T-helper 2 cell treated with Interferon-gamma antibody and Interleukin-4, amounts not matched to agents 100 ng/mL and 5 ng/mL, for 36 hours (primary cell): ENCODE data around the gene SELENOP. TPM values are rescaled to one million over a fixed set of nuclear protein-coding genes. Genes with fewer than 3 reads are reported as not detected.

Experiments
- intact Hi-C: fragments of 100-400 bp; cut with micrococcal nuclease; formaldehyde crosslinking; loops from one replicate; pipeline ENCODE4 v1.15.1; 2023
- total RNA-seq: library from RNA; stranded (reverse); gene quantifications from 2 replicates; pipeline ENCODE4 v1.2.3, GENCODE V29; 2022

The SELENOP gene
- total RNA-seq, 1 donor from 2014 or later, result 0.07 TPM

- intact Hi-C loops, result no loop called here
These were observed 13.1 kb downstream of the SELENOP start for GRCh38 chr5:42798284-42799240.

GRCh38 chr5:42791151-42791550, 20.5 kb downstream of the SELENOP start:
- intact Hi-C loops, result no loop called here

- intact Hi-C loops, result no loop called here
These were observed 23.8 kb downstream of the SELENOP start for GRCh38 chr5:42787845-42788244.

GRCh38 chr5:42787073-42787472, 24.6 kb downstream of the SELENOP start:
- intact Hi-C loops, result no loop called here

- intact Hi-C loops, result no loop called here
These were observed 25.9 kb downstream of the SELENOP start for GRCh38 chr5:42785756-42786155.

- intact Hi-C loops, result no loop called here
These were observed 27.6 kb downstream of the SELENOP start for GRCh38 chr5:42784132-42784531.

- intact Hi-C loops, result no loop called here
These were observed 30.1 kb downstream of the SELENOP start for GRCh38 chr5:42781584-42781983.

- intact Hi-C loops, result loop anchor here (10.0 kb wide), 1 partner anchor 106 kb away; no protein-coding TSS in a partner anchor
These were observed 32.6 kb downstream of the SELENOP start for GRCh38 chr5:42779083-42779482.

- intact Hi-C loops, result loop anchor here (10.0 kb wide), 1 partner anchor 112 kb away; no protein-coding TSS in a partner anchor
These were observed 39.3 kb downstream of the SELENOP start for GRCh38 chr5:42772265-42772993.

- intact Hi-C loops, result loop anchor here (10.0 kb wide), 1 partner anchor 115 kb away; no protein-coding TSS in a partner anchor
These were observed 41.7 kb downstream of the SELENOP start for GRCh38 chr5:42770003-42770402.

GRCh38 chr5:42768106-42768504, 43.6 kb downstream of the SELENOP start:
- intact Hi-C loops, result loop anchor here (5.0 to 10.0 kb wide), 4 partner anchors 113 to 911 kb away; partner anchors contain the start of gene GHR

GRCh38 chr5:42767491-42768105, 44.1 kb downstream of the SELENOP start:
- intact Hi-C loops, result loop anchor here (1.0 to 10.0 kb wide), 6 partner anchors 113 to 910 kb away; partner anchors contain the start of gene GHR

- intact Hi-C loops, result loop anchor here (10.0 kb wide), 2 partner anchors 107 to 757 kb away; no protein-coding TSS in a partner anchor
These were observed 49.9 kb downstream of the SELENOP start for GRCh38 chr5:42761791-42762190.

- intact Hi-C loops, result loop anchor here (10.0 kb wide), 2 partner anchors 106 to 756 kb away; no protein-coding TSS in a partner anchor
These were observed 51.3 kb downstream of the SELENOP start for GRCh38 chr5:42760426-42760825.

- intact Hi-C loops, result loop anchor here (5.0 kb wide), 2 partner anchors 42 to 753 kb away; no protein-coding TSS in a partner anchor
These were observed 52.2 kb downstream of the SELENOP start for GRCh38 chr5:42759456-42759855.

GRCh38 chr5:42756606-42757601, 54.8 kb downstream of the SELENOP start, which contains the start of gene CCDC152:
Gene CCDC152 (plus strand): TSS chr5:42756818. CDS start chr5:42759122, 2,304 bp downstream.
- intact Hi-C loops, result loop anchor here (5.0 kb wide), 2 partner anchors 40 to 755 kb away; no protein-coding TSS in a partner anchor

GRCh38 chr5:42753099-42753498, 58.6 kb downstream of the SELENOP start:
- intact Hi-C loops, result no loop called here

- intact Hi-C loops, result no loop called here
These were observed 60.6 kb downstream of the SELENOP start for GRCh38 chr5:42751044-42751443.

- intact Hi-C loops, result no loop called here
These were observed 61.2 kb downstream of the SELENOP start for GRCh38 chr5:42750507-42750906.
